ENCODE measurements around the gene CDH1. TPM values are rescaled to one million over a fixed set of nuclear protein-coding genes. Genes with fewer than 3 reads are reported as not detected.

CDH1 gene
- polyA plus RNA-seq, 2 donors = 92.0 to 96.6 TPM

- Histone ChIP-seq H3K4me3 (ENCODE audit: low read depth in 1 of 2, low read length in 2 of 2) (no peak overlapping the region), H3K9me3 (ENCODE audit: control insufficient read depth in 2 of 2, insufficient read depth in 1 of 2, low read depth in 1 of 2, low read length in 1 of 2) (no peaks in the 10 kb centered on the region), H3K4me1 (ENCODE audit: control insufficient read depth in 2 of 2, insufficient read depth in 2 of 2, low read length in 1 of 2) (peaks cover 0 to 3% of the 10 kb centered on the region in 2 donors), H3K27me3 (ENCODE audit: control insufficient read depth in 1 of 2, insufficient read depth in 2 of 2, low read length in 2 of 2) (no peaks in the 10 kb centered on the region), H3K36me3 (ENCODE audit: control insufficient read depth in 2 of 2, insufficient read depth in 2 of 2, low read length in 1 of 2) (peaks cover 0 to 5% of the 10 kb centered on the region in 2 donors), H3K27ac (ENCODE audit: low read depth in 2 of 2, low read length in 1 of 2) (no peak overlapping the region)
- 86 to 87% methylated on average over 2 of the region's 2 CpGs for WGBS, 2 donors
Observed at GRCh38 chr16:68768771-68769170, 31.7 kb downstream of the CDH1 start.

GRCh38 chr16:68770671-68771070, 33.6 kb downstream of the CDH1 start:
- Histone ChIP-seq H3K4me3 (ENCODE audit: low read depth in 1 of 2, low read length in 2 of 2) (no peak overlapping the region), H3K36me3 (ENCODE audit: control insufficient read depth in 2 of 2, insufficient read depth in 2 of 2, low read length in 1 of 2) (peaks cover 0 to 5% of the 10 kb centered on the region in 2 donors), H3K27me3 (ENCODE audit: control insufficient read depth in 1 of 2, insufficient read depth in 2 of 2, low read length in 2 of 2) (no peaks in the 10 kb centered on the region)

GRCh38 chr16:68772030-68772681, 35.1 kb downstream of the CDH1 start:
- no peaks in the 10 kb centered on the region for H3K4me1 ChIP-seq (ENCODE audit: control insufficient read depth in 2 of 2, insufficient read depth in 2 of 2, low read length in 1 of 2)
- H3K4me3 ChIP-seq (ENCODE audit: low read depth in 1 of 2, low read length in 2 of 2) = no peak overlapping the region
- H3K36me3 ChIP-seq (ENCODE audit: control insufficient read depth in 2 of 2, insufficient read depth in 2 of 2, low read length in 1 of 2) = peaks cover 0 to 5% of the 10 kb centered on the region in 2 donors
- 87 to 90% methylated on average over 11 of the region's 11 CpGs for WGBS, 2 donors
- no peak overlapping the region for H3K27ac ChIP-seq (ENCODE audit: low read depth in 2 of 2, low read length in 1 of 2)
- H3K27me3 ChIP-seq (ENCODE audit: control insufficient read depth in 1 of 2, insufficient read depth in 2 of 2, low read length in 2 of 2) = no peaks in the 10 kb centered on the region
- H3K9me3 ChIP-seq (ENCODE audit: control insufficient read depth in 2 of 2, insufficient read depth in 1 of 2, low read depth in 1 of 2, low read length in 1 of 2) = no peaks in the 10 kb centered on the region

More at GRCh38 chr16:68770671-68771070, 33.6 kb downstream of the CDH1 start:
- Histone ChIP-seq H3K9me3 (ENCODE audit: control insufficient read depth in 2 of 2, insufficient read depth in 1 of 2, low read depth in 1 of 2, low read length in 1 of 2) (no peaks in the 10 kb centered on the region), H3K27ac (ENCODE audit: low read depth in 2 of 2, low read length in 1 of 2) (no peak overlapping the region), H3K4me1 (ENCODE audit: control insufficient read depth in 2 of 2, insufficient read depth in 2 of 2, low read length in 1 of 2) (no peaks in the 10 kb centered on the region)
- WGBS, 2 donors = 84 to 88% methylated on average over 8 of the region's 8 CpGs

GRCh38 chr16:68772871-68773270, 35.8 kb downstream of the CDH1 start:
- no peaks in the 10 kb centered on the region for H3K4me1 ChIP-seq (ENCODE audit: control insufficient read depth in 2 of 2, insufficient read depth in 2 of 2, low read length in 1 of 2)
- H3K27me3 ChIP-seq (ENCODE audit: control insufficient read depth in 1 of 2, insufficient read depth in 2 of 2, low read length in 2 of 2) = no peaks in the 10 kb centered on the region
- no peaks in the 10 kb centered on the region for H3K9me3 ChIP-seq (ENCODE audit: control insufficient read depth in 2 of 2, insufficient read depth in 1 of 2, low read depth in 1 of 2, low read length in 1 of 2)
- H3K36me3 ChIP-seq (ENCODE audit: control insufficient read depth in 2 of 2, insufficient read depth in 2 of 2, low read length in 1 of 2) = peaks cover 0 to 5% of the 10 kb centered on the region in 2 donors
- no peak overlapping the region for H3K4me3 ChIP-seq (ENCODE audit: low read depth in 1 of 2, low read length in 2 of 2)
- 91 to 95% methylated on average over 2 of the region's 2 CpGs for WGBS, 2 donors
- H3K27ac ChIP-seq (ENCODE audit: low read depth in 2 of 2, low read length in 1 of 2) = no peak overlapping the region

GRCh38 chr16:68774982-68775634, 38.0 kb downstream of the CDH1 start:
- Histone ChIP-seq H3K4me1 (ENCODE audit: control insufficient read depth in 2 of 2, insufficient read depth in 2 of 2, low read length in 1 of 2) (peaks cover 5 to 7% of the 10 kb centered on the region in 2 donors), H3K27ac (ENCODE audit: low read depth in 2 of 2, low read length in 1 of 2) (no peak overlapping the region), H3K27me3 (ENCODE audit: control insufficient read depth in 1 of 2, insufficient read depth in 2 of 2, low read length in 2 of 2) (no peaks in the 10 kb centered on the region), H3K4me3 (ENCODE audit: low read depth in 1 of 2, low read length in 2 of 2) (no peak overlapping the region), H3K36me3 (ENCODE audit: control insufficient read depth in 2 of 2, insufficient read depth in 2 of 2, low read length in 1 of 2) (peaks cover 0 to 5% of the 10 kb centered on the region in 2 donors), H3K9me3 (ENCODE audit: control insufficient read depth in 2 of 2, insufficient read depth in 1 of 2, low read depth in 1 of 2, low read length in 1 of 2) (no peaks in the 10 kb centered on the region)
- 77 to 82% methylated on average over 7 of the region's 7 CpGs for WGBS, 2 donors

- peak overlapping the region; percentile 1 to 54 for H3K27ac ChIP-seq (ENCODE audit: low read depth in 2 of 2, low read length in 1 of 2)
- H3K27me3 ChIP-seq (ENCODE audit: control insufficient read depth in 1 of 2, insufficient read depth in 2 of 2, low read length in 2 of 2) = no peaks in the 10 kb centered on the region
- 43 to 46% methylated on average over 6 of the region's 6 CpGs for WGBS, 2 donors
- no peak overlapping the region for H3K4me3 ChIP-seq (ENCODE audit: low read depth in 1 of 2, low read length in 2 of 2)
- peaks cover 5 to 7% of the 10 kb centered on the region in 2 donors for H3K4me1 ChIP-seq (ENCODE audit: control insufficient read depth in 2 of 2, insufficient read depth in 2 of 2, low read length in 1 of 2)
- H3K9me3 ChIP-seq (ENCODE audit: control insufficient read depth in 2 of 2, insufficient read depth in 1 of 2, low read depth in 1 of 2, low read length in 1 of 2) = no peaks in the 10 kb centered on the region
- no peaks in the 10 kb centered on the region for H3K36me3 ChIP-seq (ENCODE audit: control insufficient read depth in 2 of 2, insufficient read depth in 2 of 2, low read length in 1 of 2)
Observed at GRCh38 chr16:68776821-68777485, 39.9 kb downstream of the CDH1 start.

GRCh38 chr16:68778551-68779231, 41.6 kb downstream of the CDH1 start:
- Histone ChIP-seq H3K27ac (ENCODE audit: low read depth in 2 of 2, low read length in 1 of 2) (peak overlapping the region; percentile 84 to 91), H3K4me1 (ENCODE audit: control insufficient read depth in 2 of 2, insufficient read depth in 2 of 2, low read length in 1 of 2) (peaks cover 5 to 7% of the 10 kb centered on the region in 2 donors)
- 34 to 42% methylated on average over 6 of the region's 6 CpGs for WGBS, 2 donors

GRCh38 chr16:68779891-68780290, 42.8 kb downstream of the CDH1 start:
- no peaks in the 10 kb centered on the region for H3K27me3 ChIP-seq (ENCODE audit: control insufficient read depth in 1 of 2, insufficient read depth in 2 of 2, low read length in 2 of 2)
- no peaks in the 10 kb centered on the region for H3K36me3 ChIP-seq (ENCODE audit: control insufficient read depth in 2 of 2, insufficient read depth in 2 of 2, low read length in 1 of 2)
- WGBS, 2 donors = 49 to 59% methylated on average over 4 of the region's 4 CpGs
- H3K4me3 ChIP-seq (ENCODE audit: low read depth in 1 of 2, low read length in 2 of 2) = no peak overlapping the region
- peak overlapping the region; percentile 31 to 91 for H3K27ac ChIP-seq (ENCODE audit: low read depth in 2 of 2, low read length in 1 of 2)
- H3K4me1 ChIP-seq (ENCODE audit: control insufficient read depth in 2 of 2, insufficient read depth in 2 of 2, low read length in 1 of 2) = peaks cover 5 to 7% of the 10 kb centered on the region in 2 donors
- H3K9me3 ChIP-seq (ENCODE audit: control insufficient read depth in 2 of 2, insufficient read depth in 1 of 2, low read depth in 1 of 2, low read length in 1 of 2) = no peaks in the 10 kb centered on the region

More at GRCh38 chr16:68778551-68779231, 41.6 kb downstream of the CDH1 start:
- Histone ChIP-seq H3K4me3 (ENCODE audit: low read depth in 1 of 2, low read length in 2 of 2) (no peak overlapping the region), H3K27me3 (ENCODE audit: control insufficient read depth in 1 of 2, insufficient read depth in 2 of 2, low read length in 2 of 2) (no peaks in the 10 kb centered on the region), H3K9me3 (ENCODE audit: control insufficient read depth in 2 of 2, insufficient read depth in 1 of 2, low read depth in 1 of 2, low read length in 1 of 2) (no peaks in the 10 kb centered on the region), H3K36me3 (ENCODE audit: control insufficient read depth in 2 of 2, insufficient read depth in 2 of 2, low read length in 1 of 2) (no peaks in the 10 kb centered on the region)

GRCh38 chr16:68781784-68782183, 44.7 kb downstream of the CDH1 start:
- Histone ChIP-seq H3K4me3 (ENCODE audit: low read depth in 1 of 2, low read length in 2 of 2) (no peak overlapping the region), H3K36me3 (ENCODE audit: control insufficient read depth in 2 of 2, insufficient read depth in 2 of 2, low read length in 1 of 2) (no peaks in the 10 kb centered on the region), H3K27me3 (ENCODE audit: control insufficient read depth in 1 of 2, insufficient read depth in 2 of 2, low read length in 2 of 2) (no peaks in the 10 kb centered on the region), H3K9me3 (ENCODE audit: control insufficient read depth in 2 of 2, insufficient read depth in 1 of 2, low read depth in 1 of 2, low read length in 1 of 2) (no peaks in the 10 kb centered on the region), H3K4me1 (ENCODE audit: control insufficient read depth in 2 of 2, insufficient read depth in 2 of 2, low read length in 1 of 2) (peaks cover 5 to 7% of the 10 kb centered on the region in 2 donors), H3K27ac (ENCODE audit: low read depth in 2 of 2, low read length in 1 of 2) (no peak overlapping the region)
- WGBS, 2 donors = 59 to 75% methylated on average over 1 of the region's 1 CpG
